GM23338 (cell line): Measurements from ENCODE around the gene ITPR2. TPM values are rescaled to one million over a fixed set of nuclear protein-coding genes. Genes with fewer than 3 reads are reported as not detected.
"Not testable (repeated sequence)": the region's sequence is repeated elsewhere in the genome, so short reads cannot be mapped to it uniquely, and the experiment has no call there.

Experiments
- ATAC-seq: fragments of 200-7000 bp; cut with Tn5 transposase; 3 replicates; pipeline ENCODE4 v1.9.1; 2020
- DNase-seq: peaks from one replicate; pipeline ENCODE4 v3.0.0-alpha.2; 2015; ENCODE audit warnings: low spot score
- H2AFZ ChIP-seq: fragments of 200-600 bp; sonication (generic); 2 replicates; pipeline ENCODE4 v1.8.0; 2016; ENCODE audit warnings: antibody characterized with exemption, mild to moderate bottlenecking, moderate library complexity
- H3F3A ChIP-seq: fragments of 200-600 bp; sonication (generic); replicated peaks from 2 replicates; pipeline ENCODE4 v1.8.0; 2017; ENCODE audit warnings: antibody characterized with exemption, mixed run types, low read depth
- H3K27ac ChIP-seq: fragments of 200-600 bp; sonication (generic); 2 replicates; pipeline ENCODE4 v1.6.1; 2016; ENCODE audit warnings: low read depth
- H3K27me3 ChIP-seq: fragments of 200-600 bp; sonication (generic); 2 replicates; pipeline ENCODE4 v1.8.0; 2016; ENCODE audit warnings: mild to moderate bottlenecking, mixed run types, moderate library complexity; ENCODE audit not compliant: insufficient read depth
- H3K36me3 ChIP-seq: fragments of 200-600 bp; sonication (generic); 2 replicates; pipeline ENCODE4 v1.8.0; 2016; ENCODE audit warnings: mild to moderate bottlenecking; ENCODE audit not compliant: insufficient read depth
- H3K4me1 ChIP-seq: fragments of 200-600 bp; sonication (generic); 2 replicates; pipeline ENCODE4 v1.8.0; 2016; ENCODE audit warnings: mild to moderate bottlenecking, moderate library complexity; ENCODE audit not compliant: insufficient read depth
- H3K4me2 ChIP-seq: fragments of 200-600 bp; sonication (generic); 2 replicates; pipeline ENCODE4 v1.7.1; 2017; ENCODE audit warnings: mixed run types
- H3K4me3 ChIP-seq: fragments of 200-600 bp; sonication (generic); 2 replicates; pipeline ENCODE4 v1.6.1; 2016; ENCODE audit warnings: mixed run types
- H3K79me2 ChIP-seq: fragments of 200-600 bp; sonication (generic); replicated peaks from 2 replicates; pipeline ENCODE4 v1.8.0; 2017; ENCODE audit warnings: mild to moderate bottlenecking; ENCODE audit not compliant: insufficient read depth
- H3K9me2 ChIP-seq: fragments of 200-600 bp; sonication (generic); 2 replicates; pipeline ENCODE4 v1.8.0; 2017; ENCODE audit not compliant: insufficient read depth
- H4K20me1 ChIP-seq: fragments of 200-600 bp; sonication (generic); replicated peaks from 2 replicates; pipeline ENCODE4 v1.8.0; 2017; ENCODE audit warnings: mild to moderate bottlenecking; ENCODE audit not compliant: insufficient read depth
- H3K27ac Mint-ChIP-seq: 2 replicates; pipeline ENCODE4 v1.8.0; 2020; ENCODE audit warnings: inconsistent platforms, mild to moderate bottlenecking, moderate library complexity, mixed read lengths
- H3K27me3 Mint-ChIP-seq: 3 replicates; pipeline ENCODE4 v1.8.0; 2022; ENCODE audit warnings: low read depth, mild to moderate bottlenecking, moderate library complexity, mixed read lengths, inconsistent platforms; ENCODE audit not compliant: insufficient read depth, poor library complexity
- H3K36me3 Mint-ChIP-seq: 3 replicates; pipeline ENCODE4 v1.8.0; 2021; ENCODE audit warnings: low read depth, mild to moderate bottlenecking, inconsistent platforms, moderate library complexity, mixed read lengths
- H3K4me1 Mint-ChIP-seq: 3 replicates; pipeline ENCODE4 v1.8.0; 2020; ENCODE audit warnings: mild to moderate bottlenecking, inconsistent platforms, mixed read lengths
- H3K4me3 Mint-ChIP-seq: 3 replicates; pipeline ENCODE4 v1.8.0; 2021; ENCODE audit warnings: moderate library complexity, mild to moderate bottlenecking, inconsistent platforms, mixed read lengths
- H3K9me3 Mint-ChIP-seq: 3 replicates; pipeline ENCODE4 v1.8.0; 2020; ENCODE audit warnings: moderate library complexity, mild to moderate bottlenecking, inconsistent platforms, mixed read lengths
- CREB1 ChIP-seq: fragments of 250-450 bp; sonication (Bioruptor Pico); IDR thresholded peaks from 2 replicates; pipeline ENCODE4 v1.5.0; 2020; ENCODE audit warnings: low read depth, mild to moderate bottlenecking, moderate library complexity
- JUNB ChIP-seq: IDR thresholded peaks from one replicate; pipeline ENCODE4 v1.6.1; 2016; ENCODE audit warnings: antibody characterized with exemption; ENCODE audit not compliant: unreplicated experiment
- ZNF462 ChIP-seq: fragments of 250-450 bp; sonication (Bioruptor Pico); IDR thresholded peaks from 2 replicates; pipeline ENCODE4 v1.5.0; 2020; ENCODE audit warnings: mild to moderate bottlenecking, moderate library complexity
- polyA plus RNA-seq: library from polyadenylated mRNA; unstranded; fragments of >200 nt; fragmentation: Nextera tagmentation; extraction: Ambion mirVana; gene quantifications from 2 replicates; pipeline ENCODE4 v1.2.1, GENCODE V29; 2016
- total RNA-seq: library from RNA; depleted of rRNA; stranded (reverse); fragments of >200 nt; shearing (Covaris generic); gene quantifications from 2 replicates; pipeline ENCODE4 v1.2.3, GENCODE V29; 2014
- TF ChIP-seq, protein P1 (sequence below), 2 experiments: fragments of 200-600 bp in 1 of 2; sonication (generic) in 1 of 2; conservative IDR thresholded peaks; 2 replicates each; pipeline versions ENCODE4 v1.5.1 to v1.6.1; 2016 to 2017; ENCODE audit warnings: antibody characterized with exemption in 2 of 2, low read depth in 2 of 2, mild to moderate bottlenecking in 2 of 2, moderate library complexity in 1 of 2

ITPR2 gene
- total and polyA plus RNA-seq, 2 experiments from 2014 or later, result 44.5 to 65.2 TPM

GRCh38 chr12:26834503-26835060 lies 1.6 kb upstream of the ITPR2 start:
- Mint-ChIP-seq H3K4me3 (peak overlapping the region; percentile 92), H3K4me1 (peaks cover 20% of the 10 kb centered on the region), H3K9me3 (peaks cover 17% of the 10 kb centered on the region), H3K36me3 (peaks cover 15% of the 10 kb centered on the region)
- peaks cover 26% of the 10 kb centered on the region for H3K79me2 ChIP-seq
- H3K4me3 ChIP-seq, result peak overlapping the region; percentile 96
- not testable (repeated sequence) for H3K27me3 ChIP-seq, ATAC-seq, H3K27ac Mint-ChIP-seq, H3F3A ChIP-seq, H3K9me2 ChIP-seq, DNase-seq, H3K27ac ChIP-seq, H3K36me3 ChIP-seq, H3K27me3 Mint-ChIP-seq, H2AFZ ChIP-seq
- peak overlapping the region; percentile 78 for H3K4me2 ChIP-seq
- peaks cover 15% of the 10 kb centered on the region for H3K4me1 ChIP-seq
- peaks cover 15% of the 10 kb centered on the region for H4K20me1 ChIP-seq
- TF ChIP-seq, protein P1, sequence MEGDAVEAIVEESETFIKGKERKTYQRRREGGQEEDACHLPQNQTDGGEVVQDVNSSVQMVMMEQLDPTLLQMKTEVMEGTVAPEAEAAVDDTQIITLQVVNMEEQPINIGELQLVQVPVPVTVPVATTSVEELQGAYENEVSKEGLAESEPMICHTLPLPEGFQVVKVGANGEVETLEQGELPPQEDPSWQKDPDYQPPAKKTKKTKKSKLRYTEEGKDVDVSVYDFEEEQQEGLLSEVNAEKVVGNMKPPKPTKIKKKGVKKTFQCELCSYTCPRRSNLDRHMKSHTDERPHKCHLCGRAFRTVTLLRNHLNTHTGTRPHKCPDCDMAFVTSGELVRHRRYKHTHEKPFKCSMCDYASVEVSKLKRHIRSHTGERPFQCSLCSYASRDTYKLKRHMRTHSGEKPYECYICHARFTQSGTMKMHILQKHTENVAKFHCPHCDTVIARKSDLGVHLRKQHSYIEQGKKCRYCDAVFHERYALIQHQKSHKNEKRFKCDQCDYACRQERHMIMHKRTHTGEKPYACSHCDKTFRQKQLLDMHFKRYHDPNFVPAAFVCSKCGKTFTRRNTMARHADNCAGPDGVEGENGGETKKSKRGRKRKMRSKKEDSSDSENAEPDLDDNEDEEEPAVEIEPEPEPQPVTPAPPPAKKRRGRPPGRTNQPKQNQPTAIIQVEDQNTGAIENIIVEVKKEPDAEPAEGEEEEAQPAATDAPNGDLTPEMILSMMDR (conservative IDR thresholded peaks at IDR 0.05; ENCODE audit: low read depth in 2 of 2), result peak in 1 of 2 experiments; percentile 12; a peak in 1 of 4 replicates

DNA sequence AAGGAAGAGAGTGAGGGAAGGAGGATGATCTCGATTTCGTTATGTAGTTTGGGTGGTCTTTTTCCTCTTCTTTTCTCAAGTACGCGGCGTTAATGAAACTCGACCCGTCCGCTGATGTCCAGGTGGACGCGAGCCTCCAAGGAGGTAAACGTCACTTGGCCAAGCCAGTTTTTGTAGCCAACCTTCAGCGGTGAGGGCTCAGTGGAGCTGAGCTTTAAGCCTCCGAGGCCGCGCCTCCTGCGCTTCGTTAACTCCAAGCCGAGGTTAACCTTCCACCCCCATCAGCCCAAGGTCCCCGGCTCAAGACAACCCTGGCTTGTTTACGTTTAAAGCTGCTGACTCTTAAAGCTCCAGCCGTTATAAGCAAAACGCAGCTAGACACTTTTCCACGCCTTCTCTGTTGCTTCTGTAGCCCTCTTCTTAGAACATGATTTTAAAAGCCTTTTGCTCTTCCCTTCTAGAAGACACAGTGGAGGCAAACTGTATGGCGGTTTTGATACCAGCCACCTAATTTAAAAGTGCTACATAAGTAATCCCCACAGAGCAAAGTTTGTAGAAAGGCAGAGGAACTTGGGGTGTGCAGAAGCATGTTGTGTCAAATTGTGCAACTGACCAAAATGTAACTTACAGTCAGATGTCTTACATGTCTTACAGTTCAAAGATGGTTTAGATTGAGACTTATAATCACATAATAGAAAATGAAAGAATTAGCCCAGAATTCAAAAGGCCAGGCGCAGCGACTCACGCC lies 923 bp upstream of the ITPR2 start:
- TF ChIP-seq ZNF462 (CRISPR knock-in tag), result peak; percentile 41; the same call in 1 of the 2 replicates
- no peak for TF ChIP-seq JUNB
- TF ChIP-seq CREB1 (CRISPR knock-in tag), result peak; percentile 74
- Histone ChIP-seq H4K20me1 (peaks cover 15% of the 10 kb centered on the region), H3K36me3 (no peaks in the 10 kb centered on the region), H3K4me2 (peak overlapping the region; percentile 78), H3K9me2 (no peaks in the 10 kb centered on the region), H3F3A (0 out of 2 replicates have a peak, but pooled peaks cover 3% of the 10 kb centered on the region), H3K79me2 (peaks cover 33% of the 10 kb centered on the region), H3K27ac (0 out of 2 replicates have a peak overlapping the region, but pooled peaks have one; percentile 9), H3K27me3 (no peaks in the 10 kb centered on the region), H2AFZ (peak overlapping the region; percentile 28; the same call in 1 of the 2 replicates), H3K4me1 (peaks cover 22% of the 10 kb centered on the region), H3K4me3 (peak overlapping the region; percentile 96)
- H3K4me1 Mint-ChIP-seq, result peaks cover 27% of the 10 kb centered on the region
- H3K27ac Mint-ChIP-seq, result peak overlapping the region; percentile 35
- peaks cover 8% of the 10 kb centered on the region for H3K27me3 Mint-ChIP-seq
- peak; percentile 88 for DNase-seq
- peak; percentile 59 for ATAC-seq
- peaks cover 12% of the 10 kb centered on the region for H3K9me3 Mint-ChIP-seq
- H3K36me3 Mint-ChIP-seq, result peaks cover 12% of the 10 kb centered on the region
- peak overlapping the region; percentile 92 for H3K4me3 Mint-ChIP-seq
